BJ (cell line): ENCODE measurements around the gene TWF2. TPM values are rescaled to one million over a fixed set of nuclear protein-coding genes. Genes with fewer than 3 reads are reported as not detected.
A peak's percentile ranks its signal among the peaks of the same experiment; 100 is the strongest.

Experiments
- CTCF ChIA-PET: fragments of 350-600 bp; formaldehyde crosslinking; extraction: SDS; loops from one replicate; lab custom pipeline; 2021; ENCODE audit warnings: antibody characterized with exemption, inconsistent platforms; lab: Yijun Ruan, JAX
- POLR2A ChIA-PET: fragments of 300-600 bp; sonication (Branson Sonifier 250); formaldehyde crosslinking; extraction: SDS; loops from one replicate; lab custom pipeline; 2021; ENCODE audit warnings: antibody characterized with exemption; lab: Charles Lee
- DNase-seq: peaks from one replicate; pipeline ENCODE4 v3.0.0-alpha.2; 2011; ENCODE audit warnings: low read depth
- H3K27me3 ChIP-seq: 2 replicates; pipeline ENCODE4 v1.6.0; 2011; ENCODE audit warnings: low read length; ENCODE audit not compliant: control insufficient read depth, insufficient read depth
- H3K36me3 ChIP-seq: 2 replicates; pipeline ENCODE4 v1.5.1; 2011; ENCODE audit warnings: low read length; ENCODE audit not compliant: control insufficient read depth, insufficient read depth
- H3K4me3 ChIP-seq: 2 replicates; pipeline ENCODE4 v1.5.1; 2011; ENCODE audit warnings: low read depth, mild to moderate bottlenecking, control low read depth, low read length
- polyA plus RNA-seq: library from polyadenylated mRNA; depleted of rRNA; stranded (reverse); fragments of >200 nt; gene quantifications from 2 replicates; pipeline ENCODE4 v1.2.3, GENCODE V29; 2011
- TF ChIP-seq, protein P1 (sequence below): IDR thresholded peaks from 2 replicates; pipeline ENCODE4 v1.5.1; 2011; ENCODE audit warnings: low read depth, mild to moderate bottlenecking, control low read depth, inconsistent platforms, low read length, moderate library complexity; ENCODE audit not compliant: insufficient read depth

Gene TWF2
- polyA plus RNA-seq, 1 experiment, result 205 TPM

DNA sequence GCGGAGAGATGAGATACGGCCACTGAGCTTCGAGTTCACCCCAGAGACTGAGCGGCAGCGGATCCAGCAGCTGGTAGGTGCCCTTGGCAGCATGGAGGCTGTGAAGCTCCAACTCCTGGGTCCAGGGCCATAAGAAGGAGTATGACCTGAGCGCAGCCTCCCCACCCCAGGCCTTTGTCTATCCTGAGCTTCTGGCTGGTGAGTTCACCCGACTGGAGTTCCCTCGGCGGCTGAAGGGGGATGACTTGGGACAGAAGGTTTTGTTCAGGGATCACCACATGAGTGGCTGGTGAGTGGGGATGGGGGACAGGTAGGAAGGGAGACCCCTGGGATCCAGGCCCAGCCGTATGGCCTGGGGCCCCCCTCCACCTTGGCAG lies 9.2 kb upstream of the TWF2 start:
- peaks cover 15% of the 10 kb centered on the region for H3K36me3 ChIP-seq
- ChIA-PET POLR2A (no interaction called here), CTCF (interaction anchor here (0.7 to 1.2 kb wide), 2 partner anchors 15 to 179 kb away, joined by 3 read pairs; no protein-coding TSS in a partner anchor)
- DNase-seq, result no peak
- no peak overlapping the region for H3K4me3 ChIP-seq
- no peaks in the 10 kb centered on the region for H3K27me3 ChIP-seq
- TF ChIP-seq, protein P1, sequence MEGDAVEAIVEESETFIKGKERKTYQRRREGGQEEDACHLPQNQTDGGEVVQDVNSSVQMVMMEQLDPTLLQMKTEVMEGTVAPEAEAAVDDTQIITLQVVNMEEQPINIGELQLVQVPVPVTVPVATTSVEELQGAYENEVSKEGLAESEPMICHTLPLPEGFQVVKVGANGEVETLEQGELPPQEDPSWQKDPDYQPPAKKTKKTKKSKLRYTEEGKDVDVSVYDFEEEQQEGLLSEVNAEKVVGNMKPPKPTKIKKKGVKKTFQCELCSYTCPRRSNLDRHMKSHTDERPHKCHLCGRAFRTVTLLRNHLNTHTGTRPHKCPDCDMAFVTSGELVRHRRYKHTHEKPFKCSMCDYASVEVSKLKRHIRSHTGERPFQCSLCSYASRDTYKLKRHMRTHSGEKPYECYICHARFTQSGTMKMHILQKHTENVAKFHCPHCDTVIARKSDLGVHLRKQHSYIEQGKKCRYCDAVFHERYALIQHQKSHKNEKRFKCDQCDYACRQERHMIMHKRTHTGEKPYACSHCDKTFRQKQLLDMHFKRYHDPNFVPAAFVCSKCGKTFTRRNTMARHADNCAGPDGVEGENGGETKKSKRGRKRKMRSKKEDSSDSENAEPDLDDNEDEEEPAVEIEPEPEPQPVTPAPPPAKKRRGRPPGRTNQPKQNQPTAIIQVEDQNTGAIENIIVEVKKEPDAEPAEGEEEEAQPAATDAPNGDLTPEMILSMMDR, result no peak

- TF ChIP-seq, protein P1, result no peak
- Histone ChIP-seq H3K27me3 (no peaks in the 10 kb centered on the region), H3K36me3 (peaks cover 15% of the 10 kb centered on the region), H3K4me3 (no peak overlapping the region)
- DNase-seq, result no peak
- ChIA-PET CTCF (interaction anchor here (0.7 kb wide), 1 partner anchor 180 kb away, joined by 3 read pairs; no protein-coding TSS in a partner anchor), POLR2A (no interaction called here)
These were observed 8.6 kb upstream of the TWF2 start for GRCh38 chr3:52247409-52248164.

DNA sequence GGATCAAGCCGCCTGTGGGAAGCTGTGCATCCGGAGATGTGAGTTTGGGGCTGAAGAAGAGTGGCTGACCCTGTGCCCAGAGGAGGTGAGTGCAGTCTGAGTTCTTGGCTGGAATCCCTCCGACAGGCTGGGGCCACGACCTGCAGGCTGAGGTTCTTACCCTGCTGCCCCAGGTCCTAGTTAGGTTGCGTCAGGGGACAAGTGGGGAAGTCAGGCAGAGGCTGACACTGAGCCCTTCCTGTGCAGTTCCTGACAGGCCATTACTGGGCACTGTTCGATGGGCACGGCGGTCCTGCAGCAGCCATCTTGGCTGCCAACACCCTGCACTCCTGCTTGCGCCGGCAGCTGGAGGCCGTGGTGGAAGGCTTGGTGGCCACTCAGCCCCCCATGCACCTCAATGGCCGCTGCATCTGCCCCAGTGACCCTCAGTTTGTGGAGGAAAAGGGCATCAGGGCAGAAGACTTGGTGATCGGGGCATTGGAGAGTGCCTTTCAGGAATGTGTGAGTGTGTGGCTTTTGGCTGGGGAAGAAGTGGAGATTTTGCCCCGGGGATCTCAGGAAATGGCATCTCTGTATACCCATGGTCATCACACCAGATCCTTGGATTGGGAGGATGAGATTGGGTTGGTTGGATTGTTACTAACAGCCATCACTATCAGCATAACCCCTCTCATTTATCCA lies 7.9 kb upstream of the TWF2 start:
- no peak for DNase-seq
- no peak overlapping the region; the same call in 1 of the 2 replicates for H3K4me3 ChIP-seq
- H3K27me3 ChIP-seq, result no peaks in the 10 kb centered on the region
- CTCF ChIA-PET, result interaction anchor here (1.3 to 1.6 kb wide), 2 partner anchors 11 to 15 kb away, joined by 3 to 5 read pairs; no protein-coding TSS in a partner anchor
- POLR2A ChIA-PET, result no interaction called here
- peaks cover 15% of the 10 kb centered on the region for H3K36me3 ChIP-seq
- TF ChIP-seq, protein P1, result no peak

DNA sequence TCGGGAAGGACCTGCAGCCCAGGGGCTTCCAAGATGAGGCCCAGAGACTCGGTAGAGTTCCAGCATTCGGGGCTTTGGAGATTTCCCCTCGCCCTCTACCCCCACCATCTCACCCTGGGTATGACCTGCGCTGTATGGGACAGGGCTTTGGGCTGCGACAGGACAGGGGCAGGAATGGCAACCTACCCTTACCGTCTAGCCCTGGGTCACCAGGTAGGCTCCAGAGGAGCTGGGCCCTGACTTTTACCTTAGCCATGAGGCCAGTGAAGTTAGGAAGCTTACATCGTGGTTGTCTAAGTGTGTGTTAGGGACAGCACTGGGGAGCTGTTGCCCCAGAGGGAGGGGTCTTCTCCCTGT lies 7.3 kb upstream of the TWF2 start:
- CTCF ChIA-PET, result interaction anchor here (0.7 to 1.6 kb wide), 5 partner anchors 9 to 93 kb away, joined by 3 to 5 read pairs (median 3); no protein-coding TSS in a partner anchor
- no peaks in the 10 kb centered on the region for H3K27me3 ChIP-seq
- H3K4me3 ChIP-seq, result peak overlapping the region; percentile 53
- TF ChIP-seq, protein P1, result no peak
- no peak for DNase-seq
- POLR2A ChIA-PET, result no interaction called here
- H3K36me3 ChIP-seq, result peaks cover 15% of the 10 kb centered on the region
